Amniotic epithelial cell (primary cell): ENCODE data around the gene MACROD2.
A peak's percentile ranks its signal among the peaks of the same experiment; 100 is the strongest.
"Not testable (repeated sequence)": the region's sequence is repeated elsewhere in the genome, so short reads cannot be mapped to it uniquely, and the experiment has no call there.

ENCODE experiments used
- DNase-seq: peaks from one replicate; pipeline ENCODE4 v3.0.0-alpha.2; 2010; ENCODE audit warnings: low read depth

Gene MACROD2

DNA sequence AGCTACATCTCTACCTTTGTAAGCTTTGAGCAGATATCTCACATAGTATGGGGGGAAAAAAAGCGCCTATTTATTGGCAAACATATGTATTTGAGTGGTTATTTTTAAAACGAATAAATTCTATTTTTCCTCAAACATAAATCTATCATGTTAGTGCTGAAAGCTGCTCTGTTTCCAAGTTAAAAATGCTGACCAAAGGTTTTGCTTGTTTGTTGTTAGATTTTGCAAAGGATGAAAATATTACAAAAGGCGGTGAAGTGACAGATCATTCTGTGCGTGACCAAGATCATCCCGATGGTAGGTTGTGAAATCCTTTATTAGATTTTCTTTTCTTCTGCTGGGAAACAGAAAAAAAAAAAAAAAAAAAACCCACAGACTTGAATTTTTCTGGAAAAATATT lies 1972.0 kb downstream of the MACROD2 start:
- no peak for DNase-seq

GRCh38 chr20:15976047-15976736 lies 1980.9 kb downstream of the MACROD2 start:
- DNase-seq: no peak

GRCh38 chr20:15977026-15977425 lies 1981.7 kb downstream of the MACROD2 start:
- no peak for DNase-seq

DNA sequence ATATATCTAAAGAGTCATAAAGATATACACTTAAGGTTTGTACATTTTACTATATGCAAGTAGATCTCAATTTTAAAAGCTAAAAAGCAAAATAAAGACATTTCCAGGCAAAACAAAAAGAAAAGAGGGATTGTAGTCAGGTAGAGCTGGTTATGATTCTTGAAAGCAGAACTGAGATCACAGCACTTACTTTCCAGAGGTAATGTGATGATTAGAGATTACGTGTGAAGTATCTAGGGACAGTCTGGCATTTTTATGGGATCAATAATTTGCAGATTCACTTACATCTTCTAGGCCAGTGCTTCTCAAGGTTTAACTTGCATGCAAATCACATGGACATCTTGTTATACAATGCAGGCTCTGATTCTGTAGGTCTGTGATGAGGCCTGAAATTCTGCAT lies 1982.4 kb downstream of the MACROD2 start:
- DNase-seq: no peak

DNA sequence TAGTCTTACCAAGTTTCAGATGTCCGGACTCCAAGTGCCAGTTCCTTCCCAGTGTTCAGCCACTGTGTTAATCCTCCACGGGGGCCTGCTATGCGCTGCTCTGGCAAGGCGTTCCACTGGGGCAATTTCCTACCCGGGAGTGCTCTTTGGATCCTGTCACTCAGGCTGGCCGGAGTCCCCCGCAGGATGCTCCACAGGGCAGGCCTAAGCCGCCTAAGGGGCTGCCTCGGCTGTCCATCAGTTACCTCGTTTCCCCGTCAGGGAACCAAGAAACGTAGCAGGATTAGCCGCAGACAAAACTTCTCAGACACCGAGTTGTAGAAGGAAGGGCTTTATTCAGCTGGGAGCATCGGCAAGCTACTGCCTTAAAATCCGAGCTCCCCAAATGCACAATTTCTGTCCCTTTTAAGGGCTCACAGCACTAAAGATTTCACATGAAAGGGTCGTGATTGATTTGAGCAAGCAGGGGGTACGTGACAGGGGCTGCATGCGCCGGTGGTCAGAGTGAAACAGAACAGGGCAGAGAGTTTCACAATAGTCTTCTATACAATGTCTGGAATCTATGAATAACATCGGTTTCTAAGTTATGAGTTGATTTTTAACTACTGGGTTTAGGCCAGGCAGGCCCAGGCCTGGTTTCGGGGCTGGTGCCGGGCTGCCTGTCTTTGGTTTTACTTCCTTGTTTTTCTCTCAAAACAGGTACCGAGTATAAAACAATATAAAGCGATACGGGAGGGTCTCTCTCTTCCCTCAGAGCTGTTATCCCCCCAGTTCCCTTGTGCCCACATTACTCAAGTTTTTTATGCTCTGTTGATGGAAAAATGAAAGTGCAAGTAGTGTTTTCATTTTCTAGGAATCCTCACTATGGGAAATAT lies 1990.4 kb downstream of the MACROD2 start:
- DNase-seq: not testable (repeated sequence)

GRCh38 chr20:15986690-15987089 lies 1991.4 kb downstream of the MACROD2 start:
- no peak for DNase-seq

DNA sequence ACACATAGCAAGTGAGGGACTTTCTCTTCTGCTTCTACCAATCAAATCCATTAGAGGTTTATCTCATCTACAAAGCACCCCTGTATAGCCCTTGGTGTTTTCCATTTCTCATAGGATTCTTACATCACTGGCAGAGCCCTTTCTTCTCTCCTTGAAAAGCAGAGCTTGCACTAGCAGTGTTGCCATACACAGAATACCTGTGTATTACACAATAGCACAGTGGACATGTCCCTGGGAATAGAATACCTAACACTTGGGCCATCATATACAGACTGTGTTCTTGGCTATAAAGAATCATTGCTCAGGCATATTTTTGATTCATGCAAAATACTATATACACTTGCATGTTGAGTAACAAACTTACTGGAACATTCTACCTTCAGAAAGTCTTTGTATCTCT lies 1996.0 kb downstream of the MACROD2 start:
- no peak for DNase-seq

DNA sequence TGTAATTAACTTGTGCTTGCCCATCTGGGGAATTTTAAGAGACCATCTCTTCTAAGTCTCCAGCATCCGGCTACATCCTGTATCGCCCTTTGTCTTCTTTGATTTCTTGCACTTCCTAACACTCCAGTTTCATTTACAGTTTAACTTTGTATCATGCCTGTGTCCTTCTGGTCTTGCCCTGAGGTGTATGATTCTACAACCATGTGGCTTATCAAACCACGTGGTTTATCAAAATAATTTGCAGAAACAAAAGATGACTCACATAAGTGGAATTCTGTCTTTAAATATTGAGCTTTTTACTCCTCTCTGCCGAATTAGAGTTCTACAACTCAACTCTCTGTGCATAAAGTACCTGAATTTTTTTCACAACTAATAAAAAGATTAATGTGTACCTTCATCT lies 1997.2 kb downstream of the MACROD2 start:
- peak; percentile 1 for DNase-seq

- no peak for DNase-seq
These were observed 2004.8 kb downstream of the MACROD2 start for GRCh38 chr20:16000112-16000511.

DNA sequence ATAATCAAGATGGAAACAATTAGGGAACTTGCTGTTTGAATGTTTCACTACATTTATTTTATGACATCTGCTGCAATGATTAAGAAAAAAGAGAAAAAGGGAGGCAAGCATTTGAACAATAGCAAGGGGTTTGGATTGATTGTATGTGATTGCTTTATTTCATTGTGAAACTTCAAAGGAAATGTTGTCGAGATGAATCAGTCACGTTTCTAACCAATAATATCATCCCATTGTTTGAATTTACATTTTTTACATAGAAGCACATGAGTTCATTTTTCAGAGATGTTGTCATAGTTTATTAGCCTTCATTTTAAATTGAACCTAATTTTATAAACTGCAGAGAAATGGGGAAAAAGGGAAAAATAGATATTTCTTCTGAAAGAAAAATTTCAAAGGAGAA lies 2006.0 kb downstream of the MACROD2 start:
- DNase-seq: no peak

GRCh38 chr20:16003310-16003709 lies 2008.0 kb downstream of the MACROD2 start:
- DNase-seq: no peak

GRCh38 chr20:16004108-16004854 lies 2009.0 kb downstream of the MACROD2 start:
- peak; percentile 12 for DNase-seq

- no peak for DNase-seq
These were observed 2010.0 kb downstream of the MACROD2 start for GRCh38 chr20:16005021-16005914.

GRCh38 chr20:16005915-16006493 lies 2010.7 kb downstream of the MACROD2 start:
- DNase-seq: no peak

- DNase-seq: no peak
These were observed 2011.8 kb downstream of the MACROD2 start for GRCh38 chr20:16007164-16007563.

- DNase-seq: peak; percentile 10
These were observed 2012.6 kb downstream of the MACROD2 start for GRCh38 chr20:16007962-16008361.

DNA sequence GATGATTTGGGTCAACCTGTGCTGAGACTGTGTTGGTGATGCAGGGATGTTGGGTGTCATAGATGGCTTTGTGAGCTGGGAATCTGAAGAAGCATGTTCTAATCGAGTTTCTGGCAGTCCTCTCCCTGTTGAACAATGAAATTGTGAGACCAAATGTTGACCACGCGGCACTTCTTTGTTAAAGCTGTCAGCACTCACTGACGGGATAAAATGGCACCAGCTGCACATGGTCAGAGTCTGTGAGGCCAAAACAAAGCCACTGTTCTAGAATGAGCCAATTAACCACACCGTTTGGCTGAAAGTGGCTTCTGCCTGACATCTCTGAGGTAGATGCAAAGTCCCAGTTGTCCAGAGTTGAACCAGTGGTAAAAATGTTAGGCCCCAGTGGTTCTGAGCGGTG lies 2015.7 kb downstream of the MACROD2 start:
- no peak for DNase-seq

- DNase-seq: no peak
These were observed 2016.2 kb downstream of the MACROD2 start for GRCh38 chr20:16011519-16011918.

GRCh38 chr20:16012934-16013333 lies 2017.6 kb downstream of the MACROD2 start:
- not testable (repeated sequence) for DNase-seq

GRCh38 chr20:16013631-16014030 lies 2018.3 kb downstream of the MACROD2 start:
- no peak for DNase-seq

GRCh38 chr20:16014436-16014835 lies 2019.1 kb downstream of the MACROD2 start:
- no peak for DNase-seq
